Small intestine (tissue), 16 donors: ENCODE results near the gene TTC7B. TPM values are rescaled to one million over a fixed set of nuclear protein-coding genes. Genes with fewer than 3 reads are reported as not detected.
"Not testable (repeated sequence)": the region's sequence is repeated elsewhere in the genome, so short reads cannot be mapped to it uniquely, and the experiment has no call there.

Experiments
- DNase-seq, 2 donors: peaks; one replicate each; pipeline versions ENCODE4 v3.0.0 to v3.0.0-alpha.2; 2013
- FAIRE-seq: peaks from 2 replicates; lab custom pipeline; 2012; peaks lifted over from hg19 to GRCh38; lab: Jason Lieb, UNC
- H3K27ac ChIP-seq, 3 donors: one replicate each; pipeline ENCODE4 v1.5.1; 2013; ENCODE audit warnings: low read length in 2 of 3, mild to moderate bottlenecking in 2 of 3, control low read depth in 1 of 3, inconsistent platforms in 1 of 3, low read depth in 1 of 3, moderate library complexity in 1 of 3
- H3K27me3 ChIP-seq, 3 donors: one replicate each; pipeline ENCODE4 v1.6.1; 2013; ENCODE audit warnings: low read length in 3 of 3, inconsistent platforms in 1 of 3; ENCODE audit not compliant: control insufficient read depth in 3 of 3, insufficient read depth in 3 of 3
- H3K36me3 ChIP-seq, 3 donors: one replicate each; pipeline ENCODE4 v1.6.1; 2013; ENCODE audit warnings: low read length in 3 of 3, inconsistent platforms in 1 of 3, low read depth in 1 of 3, mild to moderate bottlenecking in 1 of 3, moderate library complexity in 1 of 3; ENCODE audit not compliant: control insufficient read depth in 3 of 3, insufficient read depth in 2 of 3
- H3K4me1 ChIP-seq, 3 donors: one replicate each; pipeline ENCODE4 v1.6.1; 2013; ENCODE audit warnings: low read length in 2 of 3, inconsistent platforms in 1 of 3, low read depth in 1 of 3, mild to moderate bottlenecking in 1 of 3, moderate library complexity in 1 of 3; ENCODE audit not compliant: control insufficient read depth in 3 of 3, insufficient read depth in 2 of 3
- H3K4me3 ChIP-seq, 3 donors: one replicate each; pipeline ENCODE4 v1.5.1; 2013; ENCODE audit warnings: low read length in 3 of 3, control low read depth in 1 of 3, inconsistent platforms in 1 of 3, low read depth in 1 of 3, mild to moderate bottlenecking in 1 of 3, moderate library complexity in 1 of 3
- H3K9me3 ChIP-seq, 2 donors: one replicate each; pipeline ENCODE4 v1.6.1; 2013; ENCODE audit warnings: low read depth in 1 of 2, low read length in 1 of 2; ENCODE audit not compliant: control insufficient read depth in 2 of 2, insufficient read depth in 1 of 2
- WGBS, 3 donors: extraction: QIAGEN DNeasy Blood & Tissue Kit; methylation state at CpG; one replicate each; pipeline ENCODE4 v1.1.7; 2013; 5-methylcytosine and 5-hydroxymethylcytosine counted together
- long read RNA-seq, 10 donors: transcript quantifications; one replicate each; lab custom pipeline, GENCODE V29; 2026
- polyA plus RNA-seq, 4 donors: library from polyadenylated mRNA; stranded (reverse) in 3 of 4; unstranded in 1 of 4; fragments of 200-250 nt in 3 of 4; fragments of 120-200 nt in 1 of 4; gene quantifications; one replicate each; pipeline versions ENCODE4 v1.2.1 to v1.2.3, GENCODE V29; 2013
- donor health status: healthy with polysubstance abuse.
- donor health status: control.
- donor health status: control.
- donor health status: Bipolar disorder and iron deficiency.
- donor health status: healthy.

The TTC7B gene, protein sequence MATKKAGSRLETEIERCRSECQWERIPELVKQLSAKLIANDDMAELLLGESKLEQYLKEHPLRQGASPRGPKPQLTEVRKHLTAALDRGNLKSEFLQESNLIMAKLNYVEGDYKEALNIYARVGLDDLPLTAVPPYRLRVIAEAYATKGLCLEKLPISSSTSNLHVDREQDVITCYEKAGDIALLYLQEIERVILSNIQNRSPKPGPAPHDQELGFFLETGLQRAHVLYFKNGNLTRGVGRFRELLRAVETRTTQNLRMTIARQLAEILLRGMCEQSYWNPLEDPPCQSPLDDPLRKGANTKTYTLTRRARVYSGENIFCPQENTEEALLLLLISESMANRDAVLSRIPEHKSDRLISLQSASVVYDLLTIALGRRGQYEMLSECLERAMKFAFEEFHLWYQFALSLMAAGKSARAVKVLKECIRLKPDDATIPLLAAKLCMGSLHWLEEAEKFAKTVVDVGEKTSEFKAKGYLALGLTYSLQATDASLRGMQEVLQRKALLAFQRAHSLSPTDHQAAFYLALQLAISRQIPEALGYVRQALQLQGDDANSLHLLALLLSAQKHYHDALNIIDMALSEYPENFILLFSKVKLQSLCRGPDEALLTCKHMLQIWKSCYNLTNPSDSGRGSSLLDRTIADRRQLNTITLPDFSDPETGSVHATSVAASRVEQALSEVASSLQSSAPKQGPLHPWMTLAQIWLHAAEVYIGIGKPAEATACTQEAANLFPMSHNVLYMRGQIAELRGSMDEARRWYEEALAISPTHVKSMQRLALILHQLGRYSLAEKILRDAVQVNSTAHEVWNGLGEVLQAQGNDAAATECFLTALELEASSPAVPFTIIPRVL
- polyA plus RNA-seq: 1 to 10 TPM; 2.9 to 8.8 (median 4.3) TPM
- long read RNA-seq, donor 1: 0 reads
- long read RNA-seq, donor 2, partial matches to known transcripts: 0 of 1 reads
- long read RNA-seq, donor 2, other reads (novel, unspliced or antisense): 0 of 1 reads
- long read RNA-seq, donor 3: 0 reads
- long read RNA-seq, donor 4: 0 reads
- long read RNA-seq, donor 5: 0 reads
- long read RNA-seq, donor 6: 0 reads
- long read RNA-seq, donor 7: 0 reads
- long read RNA-seq, donor 8: 0 reads
- long read RNA-seq, donor 9: 0 reads
- long read RNA-seq, donor 10, full-length matches to known transcripts: 1 of 1 reads
- long read RNA-seq, donor 10, partial matches to known transcripts: 0 of 1 reads
- long read RNA-seq, donor 10, other reads (novel, unspliced or antisense): 0 of 1 reads

GRCh38 chr14:90815822-90816662 is at the start of gene TTC7B:
Gene TTC7B, minus strand, starts transcription at chr14:90816430. Its CDS starts 135 bp downstream, at chr14:90816295.
- Histone ChIP-seq H3K4me3 (peak within 1 kb of the TSS; percentile 43 to 71 (median 45)), H3K27ac (no peak within 1 kb of the TSS), H3K4me1 (no peaks in the 10 kb centered on the region), H3K27me3 (peaks cover 0 to 11% (median 0%) of the 10 kb centered on the region in 3 donors), H3K36me3 (no peaks in the 10 kb centered on the region), H3K9me3 (no peaks in the 10 kb centered on the region)
- 2 to 4% (median 4%) methylated on average over 61 to 111 of the region's 111 CpGs for WGBS, 3 donors
- FAIRE-seq (no peak), DNase-seq (peak in 1 of 2 donors; percentile 47)

DNA sequence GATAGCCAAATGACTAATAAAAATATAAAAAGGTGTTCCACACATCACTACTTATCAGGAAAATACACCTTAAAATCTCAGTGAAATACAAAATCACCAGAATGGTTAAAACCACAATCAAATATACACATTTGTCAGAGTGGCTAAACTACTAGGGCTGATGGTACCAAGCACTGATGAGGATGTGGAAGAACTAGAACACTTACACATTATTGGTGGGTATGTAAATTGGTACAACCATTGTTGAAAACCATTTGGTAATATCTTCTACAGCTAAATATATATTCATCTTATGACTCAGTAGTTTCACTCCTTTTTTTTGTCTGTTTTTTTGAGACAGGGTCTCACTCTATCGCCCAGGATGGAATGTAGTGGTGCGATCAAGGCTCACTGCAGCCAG is 48.5 kb upstream of the TTC7B start:
- peaks cover 0 to 4% (median 0%) of the 10 kb centered on the region in 3 donors for H3K36me3 ChIP-seq
- H3K9me3 ChIP-seq: no peaks in the 10 kb centered on the region
- no peaks in the 10 kb centered on the region for H3K4me1 ChIP-seq
- no peaks in the 10 kb centered on the region for H3K27me3 ChIP-seq
- DNase-seq (no peak), FAIRE-seq (no peak)
- no peak overlapping the region for H3K4me3 ChIP-seq
- WGBS, 3 donors: 95 to 100% (median 96%) methylated on average over 2 of the region's 2 CpGs
- H3K27ac ChIP-seq: no peak overlapping the region

- no peaks in the 10 kb centered on the region for H3K4me1 ChIP-seq
- no peak overlapping the region for H3K4me3 ChIP-seq
- 58 to 79% (median 72%) methylated on average over 5 of the region's 5 CpGs for WGBS, 3 donors
- no peaks in the 10 kb centered on the region for H3K27me3 ChIP-seq
- DNase-seq (no peak), FAIRE-seq (no peak)
- no peaks in the 10 kb centered on the region for H3K36me3 ChIP-seq
- H3K27ac ChIP-seq: peak overlapping the region in 1 of 3 donors; percentile 0
- H3K9me3 ChIP-seq: no peaks in the 10 kb centered on the region
These were observed 42.3 kb upstream of the TTC7B start for GRCh38 chr14:90858511-90858910.

DNA sequence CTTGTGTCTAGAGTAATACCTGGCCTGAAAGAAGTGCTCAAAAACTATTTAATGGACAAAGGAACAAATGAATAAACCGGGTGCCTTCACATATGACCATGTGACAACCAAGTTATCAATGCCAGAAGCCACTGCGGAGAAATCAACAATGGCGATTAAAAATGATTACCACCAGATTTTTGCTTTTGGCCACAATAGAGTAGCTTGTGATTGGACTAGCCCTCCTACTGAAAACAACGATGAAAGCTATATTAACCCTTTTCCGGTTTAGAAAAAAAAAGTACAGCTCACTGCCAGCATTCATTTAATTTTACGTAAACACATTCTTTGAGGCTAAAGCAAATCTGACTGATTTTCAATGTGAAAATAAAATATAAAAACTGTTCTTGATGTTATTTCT is 41.6 kb upstream of the TTC7B start:
- no peaks in the 10 kb centered on the region for H3K36me3 ChIP-seq

GRCh38 chr14:90856115-90856514 is 39.9 kb upstream of the TTC7B start:
- not testable (repeated sequence) for H3K4me3 ChIP-seq, DNase-seq
- 80 to 81% (median 80%) methylated on average over 5 of the region's 5 CpGs for WGBS, 3 donors

More for the DNA sequence above, 41.6 kb upstream of the TTC7B start:
- 71 to 87% (median 85%) methylated on average over 6 of the region's 6 CpGs for WGBS, 3 donors
- Histone ChIP-seq H3K4me3 (no peak overlapping the region), H3K9me3 (no peaks in the 10 kb centered on the region), H3K27ac (no peak overlapping the region), H3K4me1 (no peaks in the 10 kb centered on the region), H3K27me3 (no peaks in the 10 kb centered on the region)
- no peak for FAIRE-seq
- no peak for DNase-seq

DNA sequence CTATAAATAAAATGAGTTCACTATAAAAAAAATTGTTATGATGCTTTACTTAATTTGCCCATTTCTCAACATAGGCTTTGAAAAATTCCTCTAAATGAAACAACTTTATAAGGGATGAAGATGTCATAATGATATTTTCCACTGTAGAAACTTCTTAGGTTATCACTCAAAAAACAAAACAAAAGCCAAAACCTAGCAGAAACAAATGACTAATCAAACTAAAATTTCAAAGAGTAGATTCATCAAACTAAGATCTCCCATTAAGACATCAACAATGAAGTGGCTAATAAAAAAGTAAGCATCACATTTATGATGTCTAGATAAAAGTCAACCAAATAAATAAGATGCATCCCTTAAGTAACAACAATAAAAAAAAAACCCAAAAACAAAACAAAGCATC is 36.9 kb upstream of the TTC7B start:
- H3K36me3 ChIP-seq: no peaks in the 10 kb centered on the region
- H3K4me1 ChIP-seq: no peaks in the 10 kb centered on the region
- H3K9me3 ChIP-seq: no peaks in the 10 kb centered on the region
- FAIRE-seq: no peak
- H3K27me3 ChIP-seq: no peaks in the 10 kb centered on the region
- no peak for DNase-seq
- H3K4me3 ChIP-seq: no peak overlapping the region
- no peak overlapping the region for H3K27ac ChIP-seq

More at GRCh38 chr14:90856115-90856514, 39.9 kb upstream of the TTC7B start:
- FAIRE-seq, H3K4me1 ChIP-seq, H3K27ac ChIP-seq, H3K27me3 ChIP-seq, H3K9me3 ChIP-seq, H3K36me3 ChIP-seq: not testable (repeated sequence)

GRCh38 chr14:90851327-90852036 is 35.3 kb upstream of the TTC7B start:
- no peaks in the 10 kb centered on the region for H3K9me3 ChIP-seq
- FAIRE-seq: no peak
- peak; percentile 29 to 46 for DNase-seq
- no peaks in the 10 kb centered on the region for H3K27me3 ChIP-seq
- no peak overlapping the region for H3K4me3 ChIP-seq
- peaks cover 0 to 2% (median 0%) of the 10 kb centered on the region in 3 donors for H3K36me3 ChIP-seq
- WGBS, 3 donors: 46 to 75% (median 56%) methylated on average over 5 of the region's 5 CpGs
- H3K27ac ChIP-seq: no peak overlapping the region
- H3K4me1 ChIP-seq: no peaks in the 10 kb centered on the region
